Gastroesophageal sphincter (tissue), 3 donors: ENCODE results near the gene TRAPPC4.

Experiments used
- CTCF ChIP-seq, 4 experiments: fragments of 200-600 bp in 2 of 4; fragments of 450-650 bp in 2 of 4; sonication (generic) in 1 of 4; IDR thresholded peaks; one replicate each; pipeline ENCODE4 v1.5.1; 2017 to 2019; ENCODE audit warnings: antibody characterized with exemption in 4 of 4, mild to moderate bottlenecking in 2 of 4, moderate library complexity in 2 of 4
- EP300 ChIP-seq: sonication (generic); formaldehyde crosslinking; IDR thresholded peaks from one replicate; pipeline ENCODE4 v1.6.1; 2017; ENCODE audit warnings: antibody characterized with exemption, mild to moderate bottlenecking
- POLR2A ChIP-seq, 2 donors: fragments of 450-650 bp; IDR thresholded peaks; one replicate each; pipeline ENCODE4 v1.6.1; 2017; ENCODE audit warnings: antibody characterized with exemption in 2 of 2, mild to moderate bottlenecking in 2 of 2, moderate library complexity in 1 of 2
- POLR2AphosphoS5 ChIP-seq: sonication (generic); formaldehyde crosslinking; IDR thresholded peaks from one replicate; pipeline ENCODE4 v1.6.1; 2017; ENCODE audit warnings: antibody characterized with exemption

- no peak for TF ChIP-seq POLR2A (IDR thresholded peaks at IDR 0.05)
- TF ChIP-seq CTCF (IDR thresholded peaks at IDR 0.05), result no peak
- TF ChIP-seq POLR2AphosphoS5, result no peak
- TF ChIP-seq EP300, result no peak
Observed at GRCh38 chr11:119046489-119046888, 27.9 kb downstream of the TRAPPC4 start.
